HS-27A (cell line): Measurements from ENCODE around the gene RGS11.

Source experiments
- DNase-seq: peaks from one replicate; pipeline ENCODE4 v3.0.0-alpha.2; 2012; ENCODE audit warnings: low read depth, missing footprints

The RGS11 gene

DNA sequence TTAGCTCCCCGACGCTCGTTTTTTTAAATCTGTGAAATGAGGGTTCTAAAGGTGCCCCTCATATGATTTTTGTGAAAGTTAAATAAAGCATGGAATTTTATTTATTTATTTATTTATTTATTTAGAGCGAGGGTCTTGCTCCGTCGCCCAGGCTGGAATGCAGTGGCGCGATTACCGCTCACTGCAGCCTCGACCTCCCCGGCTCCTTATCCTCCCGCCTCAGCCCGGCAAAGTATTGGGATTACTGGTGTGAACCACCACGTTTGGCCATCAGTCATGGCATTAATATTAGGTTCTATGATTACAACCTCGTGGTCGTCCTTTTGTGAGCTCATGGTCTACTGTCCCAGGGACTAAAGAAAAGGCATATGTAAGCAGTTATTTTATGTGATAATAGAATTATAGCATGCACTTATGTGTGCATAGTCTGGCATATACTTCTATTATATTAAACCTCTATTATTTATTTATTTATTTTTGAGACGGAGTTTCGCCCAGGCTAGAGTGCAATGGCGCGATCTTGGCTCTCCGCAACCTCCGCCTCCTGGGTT lies 45.9 kb downstream of the RGS11 start:
- DNase-seq = no peak

DNA sequence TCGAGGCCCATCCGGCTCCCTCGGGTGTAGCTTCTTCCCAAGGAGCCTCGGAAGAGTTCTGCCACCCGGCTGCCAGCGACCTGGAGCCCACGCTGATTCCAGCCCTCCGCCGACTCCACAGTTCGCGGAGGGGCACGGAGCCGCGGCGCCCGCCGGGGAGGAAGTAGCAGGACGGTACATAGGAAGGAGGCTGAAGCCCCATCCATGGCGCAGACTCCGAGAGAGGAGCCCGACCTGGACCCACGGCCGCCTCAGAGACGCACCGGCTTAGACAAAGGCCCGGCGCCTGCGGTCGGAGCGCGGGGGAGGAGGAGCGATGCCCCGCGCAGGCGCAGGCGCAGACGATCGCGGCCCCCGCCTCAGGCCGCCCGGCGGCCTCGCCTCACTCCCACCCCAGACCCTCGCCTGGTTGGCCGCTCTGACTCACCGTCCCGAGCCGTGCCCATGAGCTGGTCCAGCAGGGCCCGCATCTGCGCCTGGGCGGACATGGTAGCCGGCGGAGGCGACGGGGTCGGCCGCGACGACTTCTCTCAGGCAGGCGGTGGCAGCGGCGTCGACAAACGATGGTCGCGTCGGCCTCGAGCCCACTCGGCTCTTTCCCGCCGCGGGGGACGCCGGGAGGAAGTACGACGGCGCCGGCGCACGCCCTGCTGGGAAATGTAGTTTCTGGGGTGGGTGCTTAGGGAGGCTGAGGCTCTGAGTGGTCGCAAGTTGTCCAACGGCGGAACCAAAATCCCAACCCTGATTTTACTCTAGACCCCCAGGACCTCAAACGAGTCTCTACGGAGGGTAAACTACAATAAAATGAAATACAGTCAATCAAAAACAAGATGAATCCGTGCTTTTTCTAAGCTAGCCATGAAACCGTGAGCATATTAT lies 46.7 kb downstream of the RGS11 start, which contains the start of gene LUC7L:
Gene LUC7L, minus strand, starts transcription at position 598 of the 879 bp plus-strand sequence. Its CDS starts 110 bp downstream, at position 488.
- peak; percentile 72 for DNase-seq

DNA sequence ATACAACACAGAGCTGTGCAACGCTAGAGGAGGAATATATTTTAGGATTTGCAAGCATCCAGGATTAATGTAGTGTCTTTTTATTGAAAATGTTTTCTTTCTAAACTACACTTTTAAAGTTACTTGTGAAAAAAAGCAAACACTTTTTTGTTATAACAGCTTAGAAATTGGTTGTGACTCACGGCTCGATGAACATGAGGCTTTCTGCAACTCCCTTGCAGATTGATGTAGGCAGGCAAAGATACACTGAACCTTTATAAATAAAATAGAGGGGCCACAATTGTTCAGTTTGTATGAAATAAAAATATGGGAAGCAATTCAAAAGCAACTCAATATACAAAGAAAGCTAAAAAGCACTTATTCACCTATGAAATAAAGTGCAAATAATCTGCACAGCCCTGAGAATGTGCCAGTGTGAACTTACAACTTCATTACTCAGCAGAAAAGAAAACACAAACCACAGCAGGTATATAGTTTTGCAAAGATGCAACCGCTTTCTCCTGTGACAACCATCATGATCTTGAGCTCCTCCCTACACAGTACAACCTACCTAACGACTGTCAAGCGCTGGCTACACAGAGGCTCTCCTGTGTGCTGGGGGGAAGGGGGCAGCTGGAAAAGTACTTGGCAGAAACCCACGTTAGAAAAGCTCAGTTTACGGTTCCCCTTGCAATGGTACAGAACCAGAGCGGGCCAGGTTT lies 47.4 kb downstream of the RGS11 start:
- DNase-seq = no peak

DNA sequence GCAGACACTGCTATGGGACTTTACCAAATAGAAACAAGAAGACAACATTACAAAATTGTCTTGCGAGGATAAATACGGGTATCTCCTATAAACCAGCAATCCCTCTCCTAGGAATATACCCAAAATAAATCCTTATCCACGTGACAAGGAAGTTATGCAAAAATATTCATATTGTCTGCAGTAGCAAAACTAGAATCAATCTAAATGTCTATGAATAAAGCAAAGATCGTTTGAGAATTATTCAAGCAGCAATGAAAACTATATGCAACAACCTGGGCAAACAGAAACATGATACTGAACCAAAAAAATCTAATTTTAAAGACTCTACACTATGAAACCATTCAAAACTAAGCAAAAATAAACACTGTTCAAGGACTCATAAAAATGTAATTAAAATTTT lies 55.7 kb downstream of the RGS11 start:
- DNase-seq = no peak
